PC-3 (cell line): ENCODE measurements around the gene LMCD1. TPM values are rescaled to one million over a fixed set of nuclear protein-coding genes. Genes with fewer than 3 reads are reported as not detected.

Source experiments
- ATAC-seq: fragments of 200-7000 bp; cut with Tn5 transposase; 2 replicates; pipeline ENCODE4 v1.9.1; 2020; ENCODE audit warnings: mild to moderate bottlenecking, moderate library complexity
- BruUV-seq: library from RNA; stranded (reverse); fragments of 400-500 nt; replicated peaks from 2 replicates; lab custom pipeline; 2021; lab: Mats Ljungman, UMichigan
- CTCF ChIA-PET: fragments of 300-600 bp; sonication (Branson Sonifier 250); formaldehyde crosslinking; loops from one replicate; lab custom pipeline; 2022; ENCODE audit warnings: antibody characterized with exemption; lab: Charles Lee
- POLR2A ChIA-PET: fragments of 300-600 bp; sonication (Branson Sonifier 250); formaldehyde crosslinking; loops from one replicate; lab custom pipeline; 2022; ENCODE audit warnings: antibody characterized with exemption; ENCODE audit not compliant: unreplicated experiment; lab: Charles Lee
- DNase-seq: peaks from one replicate; pipeline ENCODE4 v3.0.0-alpha.2; 2015
- H2AFZ ChIP-seq: fragments of 300-600 bp; sonication (generic); 2 replicates; pipeline ENCODE4 v1.6.0; 2016; ENCODE audit warnings: antibody characterized with exemption, low read length
- H3F3A ChIP-seq: fragments of 300-600 bp; sonication (generic); one replicate; pipeline ENCODE4 v1.6.0; 2017; ENCODE audit warnings: antibody characterized with exemption, low read length, control low read depth, mild to moderate bottlenecking; ENCODE audit not compliant: unreplicated experiment
- H3K27ac ChIP-seq: fragments of 300-600 bp; sonication (generic); 2 replicates; pipeline ENCODE4 v1.5.1; 2016; ENCODE audit warnings: mild to moderate bottlenecking, low read length
- H3K27me3 ChIP-seq: fragments of 300-600 bp; sonication (generic); 2 replicates; pipeline ENCODE4 v1.6.1; 2016; ENCODE audit warnings: low read length, mixed read lengths
- H3K36me3 ChIP-seq: fragments of 300-600 bp; sonication (generic); 2 replicates; pipeline ENCODE4 v1.6.1; 2016; ENCODE audit warnings: low read depth, mixed run types, low read length, mixed read lengths
- H3K4me1 ChIP-seq: fragments of 300-600 bp; sonication (generic); 2 replicates; pipeline ENCODE4 v1.5.1; 2016; ENCODE audit warnings: low read length; ENCODE audit not compliant: insufficient read depth
- H3K4me2 ChIP-seq: fragments of 300-600 bp; sonication (generic); 2 replicates; pipeline ENCODE4 v1.6.0; 2016; ENCODE audit warnings: low read length
- H3K4me3 ChIP-seq: fragments of 300-600 bp; sonication (generic); 2 replicates; pipeline ENCODE4 v1.5.1; 2016; ENCODE audit warnings: mild to moderate bottlenecking, low read length, mixed read lengths
- H3K79me2 ChIP-seq: fragments of 300-600 bp; sonication (generic); 2 replicates; pipeline ENCODE4 v1.6.1; 2017; ENCODE audit warnings: low read length, mixed read lengths
- H3K9ac ChIP-seq: fragments of 300-600 bp; sonication (generic); 2 replicates; pipeline ENCODE4 v1.6.0; 2016; ENCODE audit warnings: mild to moderate bottlenecking, low read length
- H3K9me2 ChIP-seq: fragments of 300-600 bp; sonication (generic); replicated peaks from 2 replicates; pipeline ENCODE4 v1.6.1; 2016; ENCODE audit warnings: mixed run types, low read length, mixed read lengths
- H3K9me3 ChIP-seq: fragments of 300-600 bp; sonication (generic); 2 replicates; pipeline ENCODE4 v1.6.1; 2016; ENCODE audit warnings: low read length, mixed read lengths
- H4K20me1 ChIP-seq: fragments of 300-600 bp; sonication (generic); 2 replicates; pipeline ENCODE4 v1.6.1; 2016; ENCODE audit warnings: low read length, mixed read lengths
- EZH2 ChIP-seq: fragments of 300-600 bp; sonication (generic); IDR thresholded peaks from one replicate; pipeline ENCODE4 v1.6.1; 2017; ENCODE audit warnings: antibody characterized with exemption, mild to moderate bottlenecking, low read length; ENCODE audit not compliant: unreplicated experiment
- EZH2phosphoT487 ChIP-seq: fragments of 300-600 bp; sonication (generic); IDR thresholded peaks from 2 replicates; pipeline ENCODE4 v1.6.1; 2018; ENCODE audit warnings: mild to moderate bottlenecking, antibody characterized with exemption, low read length, borderline replicate concordance
- intact Hi-C: fragments of 100-400 bp; cut with micrococcal nuclease; formaldehyde crosslinking; loops from 2 replicates; pipeline ENCODE4 v1.9.0; 2023
- total RNA-seq: library from RNA; depleted of rRNA; stranded (reverse); fragments of >200 nt; gene quantifications from 2 replicates; pipeline ENCODE4 v1.2.3, GENCODE V29; 2014
- TF ChIP-seq, protein P1 (sequence below): fragments of 300-600 bp; sonication (generic); conservative IDR thresholded peaks from 2 replicates; pipeline ENCODE4 v1.5.1; 2017; ENCODE audit warnings: antibody characterized with exemption, low read depth, mild to moderate bottlenecking, low read length

LMCD1 gene
- total RNA-seq, 1 experiment from 2014 or later: 9.1 TPM

DNA sequence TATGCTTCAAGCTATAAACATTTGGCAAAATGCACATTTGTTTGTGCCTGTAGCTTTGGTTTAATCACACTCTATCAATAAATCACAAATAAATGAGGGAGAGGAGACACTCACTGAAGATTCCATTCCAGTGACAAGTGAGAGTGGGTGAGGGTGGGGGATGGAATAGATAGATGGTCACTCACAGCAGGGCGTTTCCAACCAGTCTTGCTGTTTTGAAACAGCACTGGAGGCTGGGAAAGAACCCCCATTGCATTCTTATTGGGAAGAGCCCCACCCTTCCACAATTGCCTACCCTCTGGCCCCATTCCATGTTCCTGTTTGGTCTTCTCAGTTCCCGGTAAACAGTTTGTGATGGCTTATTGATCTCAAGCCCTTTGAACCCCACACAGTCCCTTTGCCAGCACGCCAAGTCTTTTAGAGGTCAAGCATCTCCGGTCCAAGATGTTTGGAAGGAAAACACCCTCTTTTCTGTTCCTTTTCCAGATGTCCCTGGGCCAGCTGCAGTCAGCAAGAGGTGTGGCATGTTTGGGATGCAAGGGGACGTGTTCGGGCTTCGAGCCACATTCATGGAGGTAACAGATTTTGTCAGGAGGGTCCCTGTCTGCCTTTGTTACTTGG lies 30.7 kb downstream of the LMCD1 start:
- BruUV-seq: no TSS peak
- no peaks in the 10 kb centered on the region for H3K27me3 ChIP-seq
- CTCF ChIA-PET: no interaction called here
- H3K36me3 ChIP-seq: no peaks in the 10 kb centered on the region
- no peak overlapping the region for H2AFZ ChIP-seq
- POLR2A ChIA-PET: no interaction called here
- no peaks in the 10 kb centered on the region for H3K9me2 ChIP-seq
- H3K4me2 ChIP-seq: peak overlapping the region; percentile 4
- DNase-seq: peak; percentile 80
- no peaks in the 10 kb centered on the region for H4K20me1 ChIP-seq
- no peaks in the 10 kb centered on the region for H3F3A ChIP-seq
- no peaks in the 10 kb centered on the region for H3K9me3 ChIP-seq
- no peak overlapping the region for H3K9ac ChIP-seq
- peak; percentile 19; the same call in 1 of the 2 replicates for ATAC-seq
- H3K79me2 ChIP-seq: no peaks in the 10 kb centered on the region
- H3K4me1 ChIP-seq: peaks cover 36% of the 10 kb centered on the region
- H3K27ac ChIP-seq: no peak overlapping the region
- no peak for TF ChIP-seq EZH2
- TF ChIP-seq, protein P1, sequence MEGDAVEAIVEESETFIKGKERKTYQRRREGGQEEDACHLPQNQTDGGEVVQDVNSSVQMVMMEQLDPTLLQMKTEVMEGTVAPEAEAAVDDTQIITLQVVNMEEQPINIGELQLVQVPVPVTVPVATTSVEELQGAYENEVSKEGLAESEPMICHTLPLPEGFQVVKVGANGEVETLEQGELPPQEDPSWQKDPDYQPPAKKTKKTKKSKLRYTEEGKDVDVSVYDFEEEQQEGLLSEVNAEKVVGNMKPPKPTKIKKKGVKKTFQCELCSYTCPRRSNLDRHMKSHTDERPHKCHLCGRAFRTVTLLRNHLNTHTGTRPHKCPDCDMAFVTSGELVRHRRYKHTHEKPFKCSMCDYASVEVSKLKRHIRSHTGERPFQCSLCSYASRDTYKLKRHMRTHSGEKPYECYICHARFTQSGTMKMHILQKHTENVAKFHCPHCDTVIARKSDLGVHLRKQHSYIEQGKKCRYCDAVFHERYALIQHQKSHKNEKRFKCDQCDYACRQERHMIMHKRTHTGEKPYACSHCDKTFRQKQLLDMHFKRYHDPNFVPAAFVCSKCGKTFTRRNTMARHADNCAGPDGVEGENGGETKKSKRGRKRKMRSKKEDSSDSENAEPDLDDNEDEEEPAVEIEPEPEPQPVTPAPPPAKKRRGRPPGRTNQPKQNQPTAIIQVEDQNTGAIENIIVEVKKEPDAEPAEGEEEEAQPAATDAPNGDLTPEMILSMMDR: no peak
- no peak for TF ChIP-seq EZH2phosphoT487
- H3K4me3 ChIP-seq: no peak overlapping the region
- intact Hi-C loops: no loop called here

DNA sequence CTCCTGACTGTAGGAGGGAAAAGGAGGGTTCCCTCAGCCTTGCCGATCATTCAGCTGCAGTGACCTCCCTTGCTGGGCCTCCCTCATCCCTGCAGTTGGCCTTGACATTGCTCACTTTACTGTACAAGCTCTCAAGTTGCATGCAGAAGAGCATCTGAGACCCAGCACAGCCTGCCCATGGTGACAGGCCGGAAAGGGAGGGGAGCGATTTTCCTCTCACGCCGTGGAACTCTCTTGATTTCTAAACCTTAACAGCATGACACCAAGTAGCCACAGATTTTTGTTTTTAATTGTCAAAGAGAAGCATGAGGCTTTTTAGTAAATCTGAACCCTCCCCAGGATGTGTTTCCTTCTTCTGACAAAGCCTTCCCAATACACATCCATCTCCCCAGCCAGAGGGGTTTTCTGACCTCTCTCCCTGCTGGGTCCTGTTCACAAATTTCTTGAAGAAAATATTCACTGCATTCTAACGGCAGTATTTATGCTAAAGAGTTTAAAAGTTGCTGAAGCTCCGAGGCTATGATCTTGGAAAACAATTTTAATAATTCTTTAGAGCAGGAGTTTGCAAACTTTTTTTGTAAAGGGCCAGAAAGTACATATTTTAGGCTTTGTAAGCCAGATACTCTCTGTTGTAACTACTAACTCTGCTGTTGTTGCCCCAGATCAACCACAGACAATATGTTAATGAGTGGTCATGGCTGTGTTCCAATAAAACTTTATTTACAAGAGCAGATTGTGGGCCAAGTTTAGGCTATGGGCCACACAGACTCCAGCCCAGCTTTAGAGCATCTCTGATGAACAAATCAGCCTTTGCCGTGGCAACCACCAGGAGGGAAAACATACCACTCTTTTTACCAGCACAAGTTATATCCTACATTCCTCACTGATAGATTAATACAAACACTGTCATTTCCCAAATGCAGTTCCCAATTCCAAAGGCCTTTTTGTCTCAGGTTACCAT lies 34.8 kb downstream of the LMCD1 start:
- Histone ChIP-seq H3F3A (no peaks in the 10 kb centered on the region), H3K9me3 (no peaks in the 10 kb centered on the region), H3K27ac (no peak overlapping the region), H4K20me1 (no peaks in the 10 kb centered on the region), H3K4me1 (peaks cover 26% of the 10 kb centered on the region), H3K27me3 (no peaks in the 10 kb centered on the region), H3K4me2 (no peak overlapping the region), H3K9me2 (no peaks in the 10 kb centered on the region), H3K79me2 (no peaks in the 10 kb centered on the region), H3K36me3 (no peaks in the 10 kb centered on the region), H3K9ac (no peak overlapping the region), H3K4me3 (no peak overlapping the region), H2AFZ (no peak overlapping the region)
- ChIA-PET POLR2A (interaction anchor here (0.6 to 0.7 kb wide), 2 partner anchors 7 to 20 kb away, joined by 4 to 5 read pairs; no protein-coding TSS in a partner anchor), CTCF (interaction anchor here (0.6 kb wide), 1 partner anchor 71 kb away, joined by 4 read pairs; no protein-coding TSS in a partner anchor)
- DNase-seq (peak; percentile 37), ATAC-seq (no peak)
- no peak for TF ChIP-seq EZH2
- TF ChIP-seq, protein P1: no peak
- TF ChIP-seq EZH2phosphoT487: no peak
- intact Hi-C loops: no loop called here
- no TSS peak for BruUV-seq
